ENCODE measurements around the gene CDH13. TPM values are rescaled to one million over a fixed set of nuclear protein-coding genes. Genes with fewer than 3 reads are reported as not detected.

Gene CDH13
- total RNA-seq, 1 donor, result 102 TPM

- TF ChIP-seq CTCF (IDR thresholded peaks at IDR 0.05; ENCODE audit: extremely low read depth, low read depth, low read length), result no peak
- H3K79me2 ChIP-seq (ENCODE audit: insufficient read depth, low read length), result peaks cover 3% of the 10 kb centered on the region
- no peak for DNase-seq (ENCODE audit: insufficient read length, low spot score, missing footprints)
Measured at GRCh38 chr16:82732461-82732860, 105.7 kb downstream of the CDH13 start.

DNA sequence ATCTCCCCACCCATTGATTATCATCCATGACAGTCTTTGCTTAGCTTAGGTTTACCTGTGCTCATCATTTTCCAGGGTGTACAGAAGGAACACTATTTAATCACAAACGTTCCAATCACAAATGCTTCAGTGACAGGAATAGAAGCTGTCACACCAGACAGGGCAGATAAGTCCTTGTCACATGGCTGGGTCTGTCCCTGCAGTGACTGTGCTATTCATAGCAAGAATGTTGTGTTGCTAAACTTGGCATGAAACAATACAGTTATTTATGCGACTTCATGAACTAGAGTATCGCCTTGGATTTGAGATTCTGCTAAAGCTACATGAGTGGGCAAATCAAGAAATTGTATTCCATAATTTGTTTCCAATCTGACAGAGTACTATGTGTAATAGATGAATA is 108.4 kb downstream of the CDH13 start:
- TF ChIP-seq CTCF (IDR thresholded peaks at IDR 0.05; ENCODE audit: extremely low read depth, low read depth, low read length), result no peak
- Histone ChIP-seq H3K4me3 (ENCODE audit: insufficient read depth, low read length) (peak overlapping the region; percentile 46), H3K4me2 (ENCODE audit: insufficient read depth, low read length) (peak overlapping the region; percentile 67), H3K4me1 (ENCODE audit: insufficient read depth, low read length) (peaks cover 12% of the 10 kb centered on the region), H4K20me1 (ENCODE audit: insufficient read depth, low read length) (no peaks in the 10 kb centered on the region), H2AFZ (ENCODE audit: low read length) (no peak overlapping the region), H3K27me3 (ENCODE audit: insufficient read depth, low read length) (no peaks in the 10 kb centered on the region), H3K9me3 (ENCODE audit: low read depth, low read length) (no peaks in the 10 kb centered on the region), H3K36me3 (ENCODE audit: insufficient read depth, low read length) (no peaks in the 10 kb centered on the region), H3K27ac (ENCODE audit: low read depth, low read length) (no peak overlapping the region), H3K79me2 (ENCODE audit: insufficient read depth, low read length) (peaks cover 3% of the 10 kb centered on the region)
- no peak for DNase-seq (ENCODE audit: insufficient read length, low spot score, missing footprints)

More at GRCh38 chr16:82732461-82732860, 105.7 kb downstream of the CDH13 start:
- H3K27me3 ChIP-seq (ENCODE audit: insufficient read depth, low read length), result no peaks in the 10 kb centered on the region
- no peaks in the 10 kb centered on the region for H3K9me3 ChIP-seq (ENCODE audit: low read depth, low read length)
- no peak overlapping the region for H2AFZ ChIP-seq (ENCODE audit: low read length)
- H3K4me1 ChIP-seq (ENCODE audit: insufficient read depth, low read length), result peaks cover 12% of the 10 kb centered on the region
- H3K4me2 ChIP-seq (ENCODE audit: insufficient read depth, low read length), result no peak overlapping the region
- H3K36me3 ChIP-seq (ENCODE audit: insufficient read depth, low read length), result no peaks in the 10 kb centered on the region
- no peaks in the 10 kb centered on the region for H4K20me1 ChIP-seq (ENCODE audit: insufficient read depth, low read length)
- no peak overlapping the region for H3K4me3 ChIP-seq (ENCODE audit: insufficient read depth, low read length)
- H3K27ac ChIP-seq (ENCODE audit: low read depth, low read length), result no peak overlapping the region

DNA sequence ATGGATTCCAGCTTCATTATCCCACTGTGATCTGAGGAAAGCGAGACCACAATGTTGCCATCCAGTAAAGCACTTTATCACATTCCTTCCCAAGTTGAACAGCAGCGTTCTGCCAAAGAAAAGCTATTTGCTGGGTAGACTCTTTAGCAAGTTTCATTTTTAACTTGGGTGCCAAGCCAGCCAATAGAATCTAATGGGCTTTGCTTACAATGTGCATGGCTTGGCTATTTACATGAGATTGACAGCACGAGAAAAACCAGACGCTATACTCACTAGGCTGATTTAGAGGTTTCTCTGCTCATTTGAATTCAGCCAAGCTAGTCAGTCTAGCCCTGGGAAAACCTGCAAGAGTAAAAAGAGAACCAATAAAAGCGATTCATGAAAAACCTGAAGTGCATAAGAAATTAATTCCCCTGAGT is 108.9 kb downstream of the CDH13 start:
- Histone ChIP-seq H4K20me1 (ENCODE audit: insufficient read depth, low read length) (no peaks in the 10 kb centered on the region), H3K27ac (ENCODE audit: low read depth, low read length) (no peak overlapping the region), H3K4me1 (ENCODE audit: insufficient read depth, low read length) (peaks cover 12% of the 10 kb centered on the region), H3K27me3 (ENCODE audit: insufficient read depth, low read length) (no peaks in the 10 kb centered on the region), H2AFZ (ENCODE audit: low read length) (no peak overlapping the region), H3K4me2 (ENCODE audit: insufficient read depth, low read length) (peak overlapping the region; percentile 67), H3K79me2 (ENCODE audit: insufficient read depth, low read length) (peaks cover 3% of the 10 kb centered on the region), H3K36me3 (ENCODE audit: insufficient read depth, low read length) (no peaks in the 10 kb centered on the region), H3K9me3 (ENCODE audit: low read depth, low read length) (no peaks in the 10 kb centered on the region), H3K4me3 (ENCODE audit: insufficient read depth, low read length) (peak overlapping the region; percentile 46)
- peak; percentile 77 for DNase-seq (ENCODE audit: insufficient read length, low spot score, missing footprints)
- no peak for TF ChIP-seq CTCF (IDR thresholded peaks at IDR 0.05; ENCODE audit: extremely low read depth, low read depth, low read length)

DNA sequence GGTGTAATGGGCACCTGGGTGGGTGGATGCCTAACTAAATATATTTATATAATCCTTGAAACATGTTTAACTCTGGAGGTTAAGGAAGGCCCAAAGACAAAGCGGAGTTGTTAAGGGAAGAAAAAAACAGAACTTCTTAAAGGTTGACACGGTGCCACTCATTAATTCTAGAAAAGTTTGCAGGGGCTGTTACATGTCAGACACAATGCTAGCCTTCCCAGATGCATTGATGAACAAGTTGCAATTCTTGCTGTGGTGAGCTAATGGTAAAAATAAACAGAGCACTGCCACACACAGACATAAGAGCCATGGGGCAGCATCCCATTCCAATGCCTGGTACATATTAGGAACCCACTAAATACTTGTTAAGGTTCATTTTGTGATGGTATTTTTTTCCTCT is 109.5 kb downstream of the CDH13 start:
- no peak for TF ChIP-seq CTCF (IDR thresholded peaks at IDR 0.05; ENCODE audit: extremely low read depth, low read depth, low read length)
- Histone ChIP-seq H3K27me3 (ENCODE audit: insufficient read depth, low read length) (no peaks in the 10 kb centered on the region), H3K4me1 (ENCODE audit: insufficient read depth, low read length) (peaks cover 12% of the 10 kb centered on the region), H3K4me2 (ENCODE audit: insufficient read depth, low read length) (peak overlapping the region; percentile 67), H2AFZ (ENCODE audit: low read length) (no peak overlapping the region), H3K36me3 (ENCODE audit: insufficient read depth, low read length) (no peaks in the 10 kb centered on the region), H3K27ac (ENCODE audit: low read depth, low read length) (no peak overlapping the region), H3K4me3 (ENCODE audit: insufficient read depth, low read length) (no peak overlapping the region), H4K20me1 (ENCODE audit: insufficient read depth, low read length) (no peaks in the 10 kb centered on the region), H3K9me3 (ENCODE audit: low read depth, low read length) (no peaks in the 10 kb centered on the region), H3K79me2 (ENCODE audit: insufficient read depth, low read length) (peaks cover 3% of the 10 kb centered on the region)
- no peak for DNase-seq (ENCODE audit: insufficient read length, low spot score, missing footprints)
